Measurements from ENCODE around the gene ST6GALNAC3.

The ST6GALNAC3 gene

DNA sequence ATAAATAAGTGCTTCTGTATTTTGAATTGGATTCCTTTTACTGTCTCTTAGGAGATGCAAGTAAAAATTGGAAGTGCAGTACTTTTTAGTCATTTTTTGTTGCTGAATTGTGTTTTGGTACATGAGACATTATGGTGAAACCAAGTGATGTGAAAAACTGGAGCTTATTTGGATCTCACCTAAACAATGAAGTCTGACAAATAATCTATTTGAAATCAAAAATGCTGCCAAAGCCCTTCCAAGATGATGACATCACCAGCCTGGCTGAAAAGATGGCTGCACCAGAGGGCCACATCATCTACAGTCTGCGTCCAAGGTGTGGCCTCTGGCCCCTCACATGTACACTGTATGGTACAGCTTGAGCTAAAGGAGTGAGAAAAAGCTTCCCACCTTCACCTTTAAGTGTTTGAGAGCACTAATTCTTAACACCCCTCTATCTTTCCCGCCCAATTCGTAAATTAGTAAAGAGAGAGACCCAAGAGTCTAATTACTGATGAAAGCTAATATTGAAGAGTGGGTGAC is 600.2 kb downstream of the ST6GALNAC3 start:
- FAIRE-seq (no peak), DNase-seq (ENCODE audit: low spot score) (no peak)

DNA sequence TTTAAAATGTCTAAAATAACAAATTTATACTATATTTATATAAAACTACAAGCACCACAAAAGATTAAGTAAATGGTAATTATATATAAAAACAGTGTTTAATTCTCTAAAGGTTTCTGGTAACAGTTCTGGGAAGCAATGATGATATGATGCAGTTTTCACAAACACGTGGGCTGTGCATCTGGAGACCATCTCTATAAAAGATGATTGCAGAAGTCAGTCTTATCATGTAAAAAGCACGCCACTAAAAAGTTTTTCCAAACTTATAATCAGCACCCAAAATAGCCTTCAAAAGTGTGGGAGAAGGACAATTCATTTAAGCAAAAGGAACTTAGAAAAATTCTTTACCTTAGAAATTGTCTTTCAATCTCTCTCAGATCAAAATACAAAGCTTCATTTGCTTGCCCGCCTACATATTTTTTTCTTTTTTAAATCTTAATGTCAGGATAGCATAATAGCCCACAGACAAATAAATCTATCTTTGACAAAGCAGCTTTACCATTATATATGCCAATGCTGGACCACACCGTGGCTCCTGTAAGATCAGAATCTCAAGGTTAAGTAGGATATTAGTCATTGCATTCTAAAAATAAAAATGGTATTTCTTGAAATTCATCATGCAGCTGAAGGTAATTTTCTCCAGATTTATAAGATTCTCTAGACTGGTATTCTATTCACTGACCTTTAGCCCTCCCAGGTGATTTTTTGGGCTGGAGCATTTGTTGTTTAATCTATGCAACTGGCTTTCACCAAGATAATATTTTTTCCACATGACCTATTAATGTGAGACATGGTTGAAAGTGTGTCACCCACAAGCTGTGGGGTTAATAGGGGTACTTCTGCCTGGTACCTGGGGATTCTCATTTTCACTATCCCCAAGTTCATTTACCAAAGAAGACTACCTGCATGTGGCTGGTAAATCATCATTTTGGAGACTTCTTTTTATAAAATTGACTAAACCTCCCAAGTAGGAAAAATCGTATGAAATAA is 603.2 kb downstream of the ST6GALNAC3 start:
- DNase-seq (ENCODE audit: low spot score) = no peak
- FAIRE-seq = no peak

DNA sequence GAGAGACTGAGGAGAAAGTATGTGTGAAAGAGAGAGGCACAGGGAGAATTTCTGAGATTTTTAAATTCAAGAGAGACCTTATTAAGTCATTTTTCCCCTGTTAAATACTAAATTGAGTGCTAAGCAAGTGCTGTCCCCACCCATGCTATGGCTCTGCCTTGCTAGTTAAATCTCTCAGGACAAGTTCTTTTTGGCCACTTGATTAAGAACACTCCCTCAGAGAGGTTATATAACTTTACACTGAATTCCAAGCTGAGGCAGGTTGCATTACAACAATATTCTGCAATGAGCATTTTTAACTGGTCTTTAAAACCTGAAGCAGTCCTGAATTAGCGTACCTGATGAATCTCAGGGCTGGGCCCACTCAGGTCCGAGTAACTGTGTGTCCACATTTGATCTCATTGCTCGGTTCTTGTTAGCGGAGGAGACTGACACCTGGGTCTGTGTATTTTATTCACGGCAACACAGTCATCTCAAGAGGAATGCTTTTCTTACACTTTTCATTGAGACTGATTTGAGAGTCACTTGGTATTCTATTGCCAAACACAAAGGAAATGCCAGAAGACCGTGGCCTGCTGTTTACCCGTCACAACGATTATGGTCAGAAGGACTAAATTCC is 605.1 kb downstream of the ST6GALNAC3 start:
- no peak for DNase-seq (ENCODE audit: low spot score)
- no peak for FAIRE-seq

- DNase-seq (ENCODE audit: low spot score) = no peak
- no peak for FAIRE-seq
Measured at GRCh38 chr1:76680651-76681050, 606.1 kb downstream of the ST6GALNAC3 start.

DNA sequence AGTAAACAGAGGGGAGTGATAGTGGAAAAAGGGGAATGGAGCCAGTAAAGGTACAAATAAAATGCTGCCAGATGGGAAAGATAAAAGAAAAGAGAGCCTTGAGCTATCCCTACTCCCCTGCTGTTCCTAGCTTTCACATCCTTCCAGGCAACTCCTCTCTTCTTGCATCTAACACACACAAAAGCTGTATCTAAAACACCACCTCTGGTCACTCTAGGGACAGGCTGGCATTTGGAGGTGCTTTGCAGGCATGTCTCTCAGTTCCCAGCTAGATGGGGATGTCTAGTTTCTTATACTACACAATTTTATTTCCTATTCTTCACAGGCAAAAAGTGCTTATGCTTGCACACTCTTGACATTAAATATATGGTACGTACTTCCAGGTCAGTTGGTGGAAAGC is 607.6 kb downstream of the ST6GALNAC3 start:
- DNase-seq (ENCODE audit: low spot score) (no peak), FAIRE-seq (no peak)

Data from urothelium cell line (cell line).